Esophagus (tissue), 2 donors: ENCODE data around the gene BMP2K. TPM values are rescaled to one million over a fixed set of nuclear protein-coding genes. Genes with fewer than 3 reads are reported as not detected.
A peak's percentile ranks its signal among the peaks of the same experiment; 100 is the strongest.

Experiments
- H3K27ac ChIP-seq, 2 donors: one replicate each; pipeline ENCODE4 v1.5.1; 2013; ENCODE audit warnings: low read depth in 2 of 2, mild to moderate bottlenecking in 2 of 2, inconsistent platforms in 1 of 2, low read length in 1 of 2, moderate library complexity in 1 of 2
- H3K27me3 ChIP-seq, 2 donors: one replicate each; pipeline ENCODE4 v1.6.1; 2013; ENCODE audit warnings: low read length in 2 of 2, control low read depth in 1 of 2, mild to moderate bottlenecking in 1 of 2; ENCODE audit not compliant: insufficient read depth in 2 of 2, control insufficient read depth in 1 of 2
- H3K36me3 ChIP-seq, 2 donors: one replicate each; pipeline ENCODE4 v1.6.1; 2013; ENCODE audit warnings: low read length in 1 of 2; ENCODE audit not compliant: control insufficient read depth in 2 of 2, insufficient read depth in 2 of 2
- H3K4me1 ChIP-seq, 2 donors: one replicate each; pipeline ENCODE4 v1.6.1; 2013; ENCODE audit warnings: low read length in 1 of 2; ENCODE audit not compliant: control insufficient read depth in 2 of 2, insufficient read depth in 2 of 2
- H3K4me3 ChIP-seq, 2 donors: one replicate each; pipeline ENCODE4 v1.5.1; 2013; ENCODE audit warnings: low read length in 2 of 2, mild to moderate bottlenecking in 2 of 2, low read depth in 1 of 2, moderate library complexity in 1 of 2
- H3K9me3 ChIP-seq, 2 donors: one replicate each; pipeline ENCODE4 v1.6.1; 2013; ENCODE audit warnings: mild to moderate bottlenecking in 2 of 2, low read depth in 1 of 2, low read length in 1 of 2, moderate library complexity in 1 of 2; ENCODE audit not compliant: control insufficient read depth in 2 of 2, insufficient read depth in 1 of 2
- WGBS, 2 donors: extraction: QIAGEN DNeasy Blood & Tissue Kit; methylation state at CpG; one replicate each; pipeline ENCODE4 v1.1.7; 2013; 5-methylcytosine and 5-hydroxymethylcytosine counted together
- polyA plus RNA-seq, 2 donors: library from polyadenylated mRNA; stranded (reverse); fragments of 200-250 nt; gene quantifications; one replicate each; pipeline ENCODE4 v1.2.3, GENCODE V29; 2013
- donor health status: healthy with polysubstance abuse.
- donor health status: Bipolar disorder and iron deficiency.

BMP2K gene
- 10 to 100 TPM in 1 of 2 donors, 1 to 10 TPM in 1; 9.6 to 11.6 TPM for polyA plus RNA-seq

- no peaks in the 10 kb centered on the region for H3K27me3 ChIP-seq
Observed at GRCh38 chr4:78776079-78776728, at the start of gene BMP2K. Gene BMP2K, plus strand, starts transcription at chr4:78776350. Its CDS starts 194 bp downstream, at chr4:78776544.

GRCh38 chr4:78726546-78726945, 49.6 kb upstream of the BMP2K start:
- Histone ChIP-seq H3K36me3 (no peaks in the 10 kb centered on the region), H3K27me3 (no peaks in the 10 kb centered on the region), H3K4me3 (no peak overlapping the region), H3K27ac (no peak overlapping the region), H3K9me3 (no peaks in the 10 kb centered on the region), H3K4me1 (no peaks in the 10 kb centered on the region)
- WGBS, 2 donors: 84 to 86% methylated on average over 1 of the region's 1 CpG

More at GRCh38 chr4:78776079-78776728, at the start of gene BMP2K:
- Histone ChIP-seq H3K9me3 (no peaks in the 10 kb centered on the region), H3K4me1 (no peaks in the 10 kb centered on the region), H3K36me3 (no peaks in the 10 kb centered on the region), H3K4me3 (peak within 1 kb of the TSS; percentile 96), H3K27ac (peak within 1 kb of the TSS; percentile 96 to 98)
- 0 to 1% methylated on average over 24 to 95 of the region's 95 CpGs for WGBS, 2 donors

- no peaks in the 10 kb centered on the region for H3K9me3 ChIP-seq
- no peaks in the 10 kb centered on the region for H3K36me3 ChIP-seq
- no peak overlapping the region for H3K4me3 ChIP-seq
- WGBS, 2 donors: 65 to 72% methylated on average over 3 of the region's 3 CpGs
- H3K27ac ChIP-seq: no peak overlapping the region
- no peaks in the 10 kb centered on the region for H3K27me3 ChIP-seq
- H3K4me1 ChIP-seq: no peaks in the 10 kb centered on the region
Observed at GRCh38 chr4:78732332-78733104, 43.6 kb upstream of the BMP2K start.

- Histone ChIP-seq H3K4me3 (no peak overlapping the region), H3K9me3 (no peaks in the 10 kb centered on the region), H3K36me3 (no peaks in the 10 kb centered on the region), H3K27ac (no peak overlapping the region), H3K4me1 (no peaks in the 10 kb centered on the region), H3K27me3 (no peaks in the 10 kb centered on the region)
- WGBS, 2 donors: 89 to 90% methylated on average over 3 of the region's 3 CpGs
Observed at GRCh38 chr4:78734441-78735162, 41.5 kb upstream of the BMP2K start.

- Histone ChIP-seq H3K27ac (no peak overlapping the region), H3K4me1 (no peaks in the 10 kb centered on the region), H3K4me3 (no peak overlapping the region), H3K27me3 (no peaks in the 10 kb centered on the region), H3K36me3 (no peaks in the 10 kb centered on the region), H3K9me3 (no peaks in the 10 kb centered on the region)
Observed at GRCh38 chr4:78735697-78736096, 40.5 kb upstream of the BMP2K start.

GRCh38 chr4:78737035-78737434, 39.1 kb upstream of the BMP2K start:
- no peaks in the 10 kb centered on the region for H3K27me3 ChIP-seq
- no peaks in the 10 kb centered on the region for H3K9me3 ChIP-seq
- no peak overlapping the region for H3K4me3 ChIP-seq
- no peak overlapping the region for H3K27ac ChIP-seq
- no peaks in the 10 kb centered on the region for H3K4me1 ChIP-seq
- WGBS, 2 donors: 84 to 92% methylated on average over 1 of the region's 1 CpG
- no peaks in the 10 kb centered on the region for H3K36me3 ChIP-seq

- Histone ChIP-seq H3K9me3 (no peaks in the 10 kb centered on the region), H3K27me3 (no peaks in the 10 kb centered on the region), H3K4me1 (no peaks in the 10 kb centered on the region), H3K27ac (no peak overlapping the region), H3K36me3 (no peaks in the 10 kb centered on the region), H3K4me3 (no peak overlapping the region)
- WGBS, 2 donors: 64 to 77% methylated on average over 2 of the region's 2 CpGs
Observed at GRCh38 chr4:78737973-78738372, 38.2 kb upstream of the BMP2K start.

- Histone ChIP-seq H3K4me1 (no peaks in the 10 kb centered on the region), H3K27me3 (no peaks in the 10 kb centered on the region), H3K4me3 (no peak overlapping the region), H3K36me3 (no peaks in the 10 kb centered on the region), H3K9me3 (no peaks in the 10 kb centered on the region), H3K27ac (no peak overlapping the region)
- WGBS, 2 donors: 86 to 91% methylated on average over 2 of the region's 2 CpGs
Observed at GRCh38 chr4:78742300-78742699, 33.9 kb upstream of the BMP2K start.

GRCh38 chr4:78747475-78747922, 28.7 kb upstream of the BMP2K start:
- Histone ChIP-seq H3K4me3 (no peak overlapping the region), H3K27ac (no peak overlapping the region), H3K27me3 (no peaks in the 10 kb centered on the region), H3K36me3 (no peaks in the 10 kb centered on the region), H3K4me1 (no peaks in the 10 kb centered on the region), H3K9me3 (no peaks in the 10 kb centered on the region)
- 68 to 80% methylated on average over 3 of the region's 3 CpGs for whole genome bisulfite sequencing, 2 donors
